ENCODE results near the gene MOCS1.

MOCS1 gene

GRCh38 chr6:39897698-39898097 is 36.6 kb downstream of the MOCS1 start:
- Histone ChIP-seq H3K27me3 (ENCODE audit: insufficient read depth, insufficient read length) (no peaks in the 10 kb centered on the region), H3K4me3 (ENCODE audit: insufficient read length, low read depth) (no peak overlapping the region), H3K4me1 (ENCODE audit: insufficient read depth, insufficient read length) (peaks cover 6% of the 10 kb centered on the region), H3K9ac (ENCODE audit: insufficient read length, low read depth) (no peak overlapping the region), H3K9me3 (ENCODE audit: insufficient read depth, low read length) (no peaks in the 10 kb centered on the region), H3K36me3 (ENCODE audit: insufficient read depth, insufficient read length, low read length) (peaks cover 42% of the 10 kb centered on the region)
- peak; percentile 46 for DNase-seq (ENCODE audit: low read depth, low spot score)
- TF ChIP-seq YY1 (IDR thresholded peaks at IDR 0.05; ENCODE audit: insufficient read depth, insufficient read length) (no peak), ZNF274 (IDR thresholded peaks at IDR 0.05; ENCODE audit: low read depth, low read length) (no peak), SUZ12 (IDR thresholded peaks at IDR 0.05; ENCODE audit: extremely low read depth, insufficient read depth, insufficient read length) (no peak)

- no peaks in the 10 kb centered on the region for H3K27me3 ChIP-seq (ENCODE audit: insufficient read depth, insufficient read length)
- no peak for TF ChIP-seq SUZ12 (IDR thresholded peaks at IDR 0.05; ENCODE audit: extremely low read depth, insufficient read depth, insufficient read length)
- no peak for TF ChIP-seq ZNF274 (IDR thresholded peaks at IDR 0.05; ENCODE audit: low read depth, low read length)
- TF ChIP-seq YY1 (IDR thresholded peaks at IDR 0.05; ENCODE audit: insufficient read depth, insufficient read length), result no peak
- peaks cover 34% of the 10 kb centered on the region for H3K36me3 ChIP-seq (ENCODE audit: insufficient read depth, insufficient read length, low read length)
- H3K9ac ChIP-seq (ENCODE audit: insufficient read length, low read depth), result no peak overlapping the region
- no peaks in the 10 kb centered on the region for H3K9me3 ChIP-seq (ENCODE audit: insufficient read depth, low read length)
- no peak for DNase-seq (ENCODE audit: low read depth, low spot score)
- peaks cover 6% of the 10 kb centered on the region for H3K4me1 ChIP-seq (ENCODE audit: insufficient read depth, insufficient read length)
- no peak overlapping the region for H3K4me3 ChIP-seq (ENCODE audit: insufficient read length, low read depth)
These were observed 37.6 kb downstream of the MOCS1 start for GRCh38 chr6:39896701-39897100.

- no peaks in the 10 kb centered on the region for H3K9me3 ChIP-seq (ENCODE audit: insufficient read depth, low read length)
- no peaks in the 10 kb centered on the region for H3K27me3 ChIP-seq (ENCODE audit: insufficient read depth, insufficient read length)
- H3K4me1 ChIP-seq (ENCODE audit: insufficient read depth, insufficient read length), result peaks cover 3% of the 10 kb centered on the region
- H3K9ac ChIP-seq (ENCODE audit: insufficient read length, low read depth), result no peak overlapping the region
- peaks cover 12% of the 10 kb centered on the region for H3K36me3 ChIP-seq (ENCODE audit: insufficient read depth, insufficient read length, low read length)
- no peak for DNase-seq (ENCODE audit: low read depth, low spot score)
- H3K4me3 ChIP-seq (ENCODE audit: insufficient read length, low read depth), result no peak overlapping the region
- TF ChIP-seq YY1 (IDR thresholded peaks at IDR 0.05; ENCODE audit: insufficient read depth, insufficient read length) (no peak), SUZ12 (IDR thresholded peaks at IDR 0.05; ENCODE audit: extremely low read depth, insufficient read depth, insufficient read length) (no peak), ZNF274 (IDR thresholded peaks at IDR 0.05; ENCODE audit: low read depth, low read length) (no peak)
These were observed 41.0 kb downstream of the MOCS1 start for GRCh38 chr6:39893286-39893685.

- no peak overlapping the region for H3K9ac ChIP-seq (ENCODE audit: insufficient read length, low read depth)
- H3K36me3 ChIP-seq (ENCODE audit: insufficient read depth, insufficient read length, low read length), result peaks cover 12% of the 10 kb centered on the region
- H3K4me3 ChIP-seq (ENCODE audit: insufficient read length, low read depth), result no peak overlapping the region
- no peaks in the 10 kb centered on the region for H3K27me3 ChIP-seq (ENCODE audit: insufficient read depth, insufficient read length)
- no peak for DNase-seq (ENCODE audit: low read depth, low spot score)
- H3K9me3 ChIP-seq (ENCODE audit: insufficient read depth, low read length), result no peaks in the 10 kb centered on the region
- TF ChIP-seq SUZ12 (IDR thresholded peaks at IDR 0.05; ENCODE audit: extremely low read depth, insufficient read depth, insufficient read length) (no peak), ZNF274 (IDR thresholded peaks at IDR 0.05; ENCODE audit: low read depth, low read length) (no peak), YY1 (IDR thresholded peaks at IDR 0.05; ENCODE audit: insufficient read depth, insufficient read length) (no peak)
- H3K4me1 ChIP-seq (ENCODE audit: insufficient read depth, insufficient read length), result peaks cover 2% of the 10 kb centered on the region
These were observed 41.7 kb downstream of the MOCS1 start for GRCh38 chr6:39892490-39893129.

- no peak for DNase-seq (ENCODE audit: low read depth, low spot score)
These were observed 42.3 kb downstream of the MOCS1 start for GRCh38 chr6:39891976-39892375.

GRCh38 chr6:39891353-39891752 is 42.9 kb downstream of the MOCS1 start:
- H3K4me3 ChIP-seq (ENCODE audit: insufficient read length, low read depth), result no peak overlapping the region
- H3K36me3 ChIP-seq (ENCODE audit: insufficient read depth, insufficient read length, low read length), result peaks cover 4% of the 10 kb centered on the region
- no peak for TF ChIP-seq ZNF274 (IDR thresholded peaks at IDR 0.05; ENCODE audit: low read depth, low read length)
- no peak for TF ChIP-seq YY1 (IDR thresholded peaks at IDR 0.05; ENCODE audit: insufficient read depth, insufficient read length)
- no peak for TF ChIP-seq SUZ12 (IDR thresholded peaks at IDR 0.05; ENCODE audit: extremely low read depth, insufficient read depth, insufficient read length)
- H3K27me3 ChIP-seq (ENCODE audit: insufficient read depth, insufficient read length), result no peaks in the 10 kb centered on the region
- no peaks in the 10 kb centered on the region for H3K9me3 ChIP-seq (ENCODE audit: insufficient read depth, low read length)
- H3K4me1 ChIP-seq (ENCODE audit: insufficient read depth, insufficient read length), result peaks cover 4% of the 10 kb centered on the region
- no peak for DNase-seq (ENCODE audit: low read depth, low spot score)
- no peak overlapping the region for H3K9ac ChIP-seq (ENCODE audit: insufficient read length, low read depth)

More at GRCh38 chr6:39891976-39892375, 42.3 kb downstream of the MOCS1 start:
- no peaks in the 10 kb centered on the region for H3K9me3 ChIP-seq (ENCODE audit: insufficient read depth, low read length)
- peaks cover 4% of the 10 kb centered on the region for H3K4me1 ChIP-seq (ENCODE audit: insufficient read depth, insufficient read length)
- H3K36me3 ChIP-seq (ENCODE audit: insufficient read depth, insufficient read length, low read length), result peaks cover 10% of the 10 kb centered on the region
- H3K27me3 ChIP-seq (ENCODE audit: insufficient read depth, insufficient read length), result no peaks in the 10 kb centered on the region
- no peak overlapping the region for H3K9ac ChIP-seq (ENCODE audit: insufficient read length, low read depth)
- H3K4me3 ChIP-seq (ENCODE audit: insufficient read length, low read depth), result no peak overlapping the region
- TF ChIP-seq SUZ12 (IDR thresholded peaks at IDR 0.05; ENCODE audit: extremely low read depth, insufficient read depth, insufficient read length), result no peak
- no peak for TF ChIP-seq ZNF274 (IDR thresholded peaks at IDR 0.05; ENCODE audit: low read depth, low read length)
- no peak for TF ChIP-seq YY1 (IDR thresholded peaks at IDR 0.05; ENCODE audit: insufficient read depth, insufficient read length)

- TF ChIP-seq ZNF274 (IDR thresholded peaks at IDR 0.05; ENCODE audit: low read depth, low read length), result no peak
- no peak for TF ChIP-seq YY1 (IDR thresholded peaks at IDR 0.05; ENCODE audit: insufficient read depth, insufficient read length)
- no peak for TF ChIP-seq SUZ12 (IDR thresholded peaks at IDR 0.05; ENCODE audit: extremely low read depth, insufficient read depth, insufficient read length)
- peaks cover 4% of the 10 kb centered on the region for H3K36me3 ChIP-seq (ENCODE audit: insufficient read depth, insufficient read length, low read length)
- no peaks in the 10 kb centered on the region for H3K9me3 ChIP-seq (ENCODE audit: insufficient read depth, low read length)
- H3K27me3 ChIP-seq (ENCODE audit: insufficient read depth, insufficient read length), result no peaks in the 10 kb centered on the region
- no peak for DNase-seq (ENCODE audit: low read depth, low spot score)
- H3K9ac ChIP-seq (ENCODE audit: insufficient read length, low read depth), result no peak overlapping the region
- H3K4me3 ChIP-seq (ENCODE audit: insufficient read length, low read depth), result no peak overlapping the region
- peaks cover 4% of the 10 kb centered on the region for H3K4me1 ChIP-seq (ENCODE audit: insufficient read depth, insufficient read length)
These were observed 45.0 kb downstream of the MOCS1 start for GRCh38 chr6:39889229-39889628.
